Activated T-helper 1 cell treated with anti-CD3 and anti-CD28 coated beads, Interleukin-2, amount 50 U/mL, for 16 hours (primary cell): ENCODE measurements around the gene NDUFS8.

Source experiments
- DNase-seq, 2 donors: peaks; one replicate each; pipeline ENCODE4 v3.0.0-alpha.2; 2020; ENCODE audit warnings: low read depth in 1 of 2, low spot score in 1 of 2

The NDUFS8 gene

GRCh38 chr11:68002938-68003845 lies 27.3 kb upstream of the NDUFS8 start:
- DNase-seq = peak; percentile 18 to 32

GRCh38 chr11:68003846-68004550 lies 26.5 kb upstream of the NDUFS8 start, which contains the start of gene UNC93B1:
UNC93B1 (minus strand) TSS chr11:68004097; CDS start chr11:68004043, 54 bp downstream.
- peak; percentile 56 to 63 for DNase-seq

DNA sequence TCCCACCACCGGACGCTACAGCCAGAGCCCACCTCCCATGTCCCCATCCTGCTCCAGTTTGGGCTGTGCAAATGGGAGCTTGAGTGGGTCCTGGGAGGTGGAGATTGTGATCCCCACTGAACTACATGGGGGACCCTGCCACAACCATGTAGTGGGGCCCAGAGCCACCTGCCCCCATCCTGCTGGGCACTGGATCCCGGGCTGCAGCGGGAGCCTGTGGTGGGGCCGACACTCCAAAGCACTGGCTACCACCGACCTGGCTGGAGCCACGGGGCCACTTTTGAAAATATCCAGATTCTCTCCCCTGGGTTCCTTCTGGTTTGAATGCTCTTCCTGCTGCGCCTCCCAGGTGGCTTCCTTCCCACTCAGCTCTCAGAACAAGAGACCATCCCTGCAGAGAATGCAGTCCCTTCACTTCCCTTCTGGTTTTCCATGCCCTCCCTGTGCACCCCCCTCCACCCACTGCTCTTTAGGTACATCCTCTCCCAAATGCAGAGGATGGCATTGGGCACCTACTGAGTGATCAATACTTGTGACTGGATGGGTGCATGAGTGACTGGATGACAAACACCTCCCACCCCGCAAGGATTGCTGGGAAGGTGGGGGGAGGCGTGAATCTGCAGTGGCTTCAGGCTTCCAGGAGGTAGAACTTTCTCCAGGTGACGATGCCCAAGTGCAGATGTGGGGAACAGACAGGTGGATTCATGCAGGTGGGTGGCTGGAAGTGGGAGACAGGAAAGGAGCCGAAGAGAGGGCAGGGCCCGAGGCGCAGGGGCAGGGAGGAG lies 25.7 kb upstream of the NDUFS8 start:
- no peak for DNase-seq

DNA sequence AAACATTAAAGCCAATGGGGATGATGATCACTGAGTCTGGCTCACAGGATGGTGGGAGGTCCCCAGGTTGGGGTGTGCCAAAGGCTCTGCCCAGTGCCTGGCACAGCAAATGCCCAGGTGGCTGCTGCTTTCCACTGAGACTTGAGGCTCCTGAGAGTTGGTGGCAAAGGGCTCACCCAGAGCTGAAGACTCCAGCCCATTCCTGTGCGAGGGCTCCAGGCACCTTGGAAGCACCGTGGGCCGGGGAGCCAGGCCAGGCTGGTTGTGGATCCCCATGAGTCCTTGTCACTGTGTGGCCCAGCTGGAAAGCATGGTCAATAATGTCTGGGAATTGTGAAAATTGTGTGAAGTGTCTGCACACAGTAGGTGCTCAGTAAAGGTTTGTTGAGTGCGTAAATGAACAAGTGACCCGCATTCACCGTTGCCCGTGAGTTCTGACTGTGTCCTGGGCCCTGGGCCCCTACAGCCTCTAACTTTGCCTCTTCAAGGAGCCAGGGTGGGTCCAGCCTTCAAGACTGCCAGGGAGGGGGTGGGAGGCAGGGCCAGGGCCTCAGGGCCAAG lies 23.8 kb upstream of the NDUFS8 start:
- no peak for DNase-seq

DNA sequence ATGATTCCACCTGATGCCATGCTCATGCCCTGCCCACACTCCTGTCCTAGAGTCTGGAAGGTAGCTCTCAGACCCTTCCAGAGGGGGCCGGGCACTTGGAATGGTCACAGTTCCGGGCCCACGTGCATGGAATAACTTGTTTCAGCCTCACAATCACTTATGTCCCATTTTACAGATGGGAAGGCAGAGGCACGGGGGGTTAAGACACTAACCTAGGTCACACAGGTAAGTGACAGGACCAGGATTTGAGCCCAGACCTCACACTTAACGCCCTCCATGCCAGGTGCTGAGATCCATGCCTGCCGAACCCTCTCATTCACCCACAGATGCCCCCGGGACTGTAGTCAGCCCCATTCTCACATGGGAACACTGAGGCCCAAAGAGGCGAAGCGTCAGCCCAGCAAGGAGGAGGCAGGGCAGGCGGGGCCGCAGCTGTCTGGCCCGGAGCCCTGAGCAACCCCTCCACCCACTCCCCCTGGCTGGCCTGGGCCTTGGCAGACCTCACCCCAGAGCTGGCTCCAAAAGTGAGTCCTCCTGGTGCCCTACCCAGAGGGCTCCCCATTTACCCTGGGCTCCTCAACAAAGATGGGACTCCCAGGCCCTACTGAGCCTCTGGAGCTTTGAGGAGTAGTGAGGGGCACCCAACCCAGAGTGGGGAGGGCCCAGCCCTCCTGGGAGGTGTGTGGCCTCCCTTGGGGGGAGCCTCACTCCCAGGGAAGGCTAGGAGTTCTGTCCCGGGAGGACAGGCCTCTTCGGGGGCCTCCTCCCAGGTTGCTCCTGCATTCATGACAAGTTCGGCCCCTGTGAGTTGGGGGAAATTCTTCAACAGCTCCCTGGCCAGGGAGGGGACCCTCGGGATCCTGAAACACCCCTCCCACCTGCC lies 22.7 kb upstream of the NDUFS8 start:
- DNase-seq = no peak

DNA sequence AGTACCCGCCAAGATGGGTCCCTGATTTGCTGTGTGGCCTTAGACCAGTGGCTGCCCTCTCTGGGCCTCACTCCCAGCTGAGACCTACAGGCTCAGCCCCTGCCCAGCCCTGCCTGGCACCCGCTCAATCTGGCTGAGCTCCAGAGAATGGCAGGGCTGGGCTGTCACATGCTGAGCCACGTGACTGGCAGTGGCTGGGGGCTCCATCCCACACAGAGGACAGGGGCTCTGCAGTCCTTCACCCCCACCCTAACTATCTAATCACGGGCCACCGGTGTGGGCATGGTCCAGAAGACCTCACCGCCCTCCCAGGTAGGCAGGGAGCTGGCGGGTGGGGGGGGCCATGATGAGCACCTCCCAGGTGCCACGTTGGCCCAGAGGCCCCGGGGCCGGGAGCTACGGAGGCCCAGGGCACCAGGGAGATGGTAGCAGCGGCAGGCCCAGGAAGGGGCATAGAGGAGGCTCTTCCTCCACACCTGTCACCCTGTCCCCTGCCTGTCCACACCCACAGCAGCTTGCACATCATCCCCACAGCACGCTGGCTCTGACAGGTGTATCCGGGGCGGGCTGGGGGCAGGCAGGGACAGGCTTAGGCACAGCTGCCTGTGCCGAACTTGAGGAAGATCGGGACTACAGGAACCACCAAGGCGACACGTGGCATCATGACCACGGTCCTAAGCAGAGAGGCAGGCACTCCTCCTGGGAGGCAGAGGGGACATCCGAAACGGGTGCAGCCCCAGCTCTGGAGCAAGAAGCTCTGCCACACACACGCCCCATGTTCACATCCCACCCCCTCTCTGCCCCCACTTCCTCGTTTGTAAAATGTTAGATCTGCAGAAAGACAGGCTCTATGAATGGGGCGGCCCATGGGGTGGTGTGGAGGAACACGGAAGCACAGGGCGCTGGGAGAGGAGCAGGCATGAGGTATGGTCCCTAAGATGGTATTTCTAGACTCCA lies 21.8 kb upstream of the NDUFS8 start:
- no peak for DNase-seq

GRCh38 chr11:68009391-68010089 lies 20.9 kb upstream of the NDUFS8 start:
- DNase-seq = no peak

GRCh38 chr11:68010090-68011041 lies 20.1 kb upstream of the NDUFS8 start, which contains the start of gene ALDH3B1:
ALDH3B1 (plus strand) TSS chr11:68010327; CDS start chr11:68015298, 4,971 bp downstream.
- no peak for DNase-seq

- no peak for DNase-seq
Observed at GRCh38 chr11:68011051-68011943, 19.2 kb upstream of the NDUFS8 start.

GRCh38 chr11:68012044-68012842 lies 18.2 kb upstream of the NDUFS8 start:
- no peak for DNase-seq

- no peak for DNase-seq
Observed at GRCh38 chr11:68012843-68013610, 17.5 kb upstream of the NDUFS8 start.

GRCh38 chr11:68013611-68014156 lies 16.8 kb upstream of the NDUFS8 start:
- DNase-seq = no peak

- no peak for DNase-seq
Observed at GRCh38 chr11:68014157-68014946, 16.1 kb upstream of the NDUFS8 start.
